Fibroblast of peridontal ligament (primary cell): ENCODE measurements around the gene LRGUK.
"Not testable (repeated sequence)": the region's sequence is repeated elsewhere in the genome, so short reads cannot be mapped to it uniquely, and the experiment has no call there.

Experiments
- DNase-seq: peaks from one replicate; pipeline ENCODE4 v3.0.0-alpha.2; 2010; ENCODE audit errors: extremely low read depth

The LRGUK gene

GRCh38 chr7:134234216-134234615 is 107.1 kb downstream of the LRGUK start:
- DNase-seq = no peak

GRCh38 chr7:134245253-134245652 is 118.1 kb downstream of the LRGUK start:
- no peak for DNase-seq

GRCh38 chr7:134246347-134246746 is 119.2 kb downstream of the LRGUK start:
- no peak for DNase-seq

GRCh38 chr7:134246761-134247160 is 119.6 kb downstream of the LRGUK start:
- DNase-seq = no peak

GRCh38 chr7:134248196-134248595 is 121.1 kb downstream of the LRGUK start:
- DNase-seq = no peak

GRCh38 chr7:134254311-134254710 is 127.2 kb downstream of the LRGUK start:
- DNase-seq = peak; percentile 10

- DNase-seq = no peak
Observed at GRCh38 chr7:134255814-134256213, 128.7 kb downstream of the LRGUK start.

GRCh38 chr7:134262322-134262721 is 135.2 kb downstream of the LRGUK start:
- DNase-seq = no peak

- no peak for DNase-seq
Observed at GRCh38 chr7:134276951-134277350, 149.8 kb downstream of the LRGUK start.

GRCh38 chr7:134278502-134279153 is 151.5 kb downstream of the LRGUK start:
- no peak for DNase-seq

- DNase-seq = no peak
Observed at GRCh38 chr7:134279336-134279735, 152.2 kb downstream of the LRGUK start.

GRCh38 chr7:134279898-134280297 is 152.8 kb downstream of the LRGUK start:
- no peak for DNase-seq

GRCh38 chr7:134280508-134280907 is 153.4 kb downstream of the LRGUK start:
- DNase-seq = no peak

GRCh38 chr7:134284011-134284410 is 156.9 kb downstream of the LRGUK start:
- DNase-seq = no peak

GRCh38 chr7:134284952-134285351 is 157.8 kb downstream of the LRGUK start:
- no peak for DNase-seq

- DNase-seq = no peak
Observed at GRCh38 chr7:134287916-134288659, 160.9 kb downstream of the LRGUK start.

- DNase-seq = peak; percentile 10
Observed at GRCh38 chr7:134289423-134289822, 162.3 kb downstream of the LRGUK start.

- no peak for DNase-seq
Observed at GRCh38 chr7:134289841-134290240, 162.7 kb downstream of the LRGUK start.

- DNase-seq = no peak
Observed at GRCh38 chr7:134290286-134290685, 163.1 kb downstream of the LRGUK start.

- DNase-seq = no peak
Observed at GRCh38 chr7:134293002-134293740, 166.0 kb downstream of the LRGUK start.

GRCh38 chr7:134295982-134296381 is 168.8 kb downstream of the LRGUK start:
- DNase-seq = not testable (repeated sequence)

GRCh38 chr7:134297489-134297888 is 170.3 kb downstream of the LRGUK start:
- no peak for DNase-seq
